Upper lobe of right lung (tissue), 1 donor: Measurements from ENCODE around the gene FBLN5. TPM values are rescaled to one million over a fixed set of nuclear protein-coding genes. Genes with fewer than 3 reads are reported as not detected.

Experiments used
- ATAC-seq: fragments of 200-7000 bp; cut with Tn5 transposase; one replicate; pipeline ENCODE4 v1.9.1; 2020; ENCODE audit warnings: mild to moderate bottlenecking, moderate library complexity
- DNase-seq: peaks from one replicate; pipeline ENCODE4 v3.0.0-alpha.2; 2020
- H3K27ac ChIP-seq: fragments of 200-600 bp; one replicate; pipeline ENCODE4 v1.8.0; 2022
- H3K27me3 ChIP-seq: fragments of 200-600 bp; one replicate; pipeline ENCODE4 v1.8.0; 2022; ENCODE audit warnings: mild to moderate bottlenecking
- H3K36me3 ChIP-seq: fragments of 200-600 bp; one replicate; pipeline ENCODE4 v1.8.0; 2022
- H3K4me1 ChIP-seq: fragments of 200-600 bp; one replicate; pipeline ENCODE4 v1.8.0; 2022
- H3K4me3 ChIP-seq: fragments of 200-600 bp; one replicate; pipeline ENCODE4 v1.8.0; 2022; ENCODE audit warnings: mild to moderate bottlenecking
- H3K9me3 ChIP-seq: fragments of 200-600 bp; one replicate; pipeline ENCODE4 v1.8.0; 2022
- intact Hi-C: fragments of 100-400 bp; cut with DNase I; formaldehyde crosslinking; loops from one replicate; pipeline ENCODE4 v1.11.0; 2022
- total RNA-seq: library from RNA; stranded (reverse); fragmentation: NEBNext Ultra II Directional; extraction: Animal tissue kit (Norgen Biotek cat#: 25700); gene quantifications from one replicate; pipeline ENCODE4 v1.2.1, GENCODE V29; 2021
- TF ChIP-seq, protein P1 (sequence below): fragments of 200-600 bp; IDR thresholded peaks from one replicate; pipeline ENCODE4 v1.8.0; 2022; ENCODE audit warnings: antibody characterized with exemption
- donor health status: DM: no; HTN: yes; CAD: no; lungs with severe emphysema.

The FBLN5 gene
- total RNA-seq, 1 donor from 2014 or later: 245 TPM

- Histone ChIP-seq H3K27ac (peak overlapping the region; percentile 70), H3K36me3 (no peaks in the 10 kb centered on the region), H3K9me3 (no peaks in the 10 kb centered on the region), H3K27me3 (no peaks in the 10 kb centered on the region), H3K4me3 (peak overlapping the region; percentile 35), H3K4me1 (peaks cover 26% of the 10 kb centered on the region)
- ATAC-seq (peak; percentile 20), DNase-seq (no peak)
- TF ChIP-seq, protein P1, sequence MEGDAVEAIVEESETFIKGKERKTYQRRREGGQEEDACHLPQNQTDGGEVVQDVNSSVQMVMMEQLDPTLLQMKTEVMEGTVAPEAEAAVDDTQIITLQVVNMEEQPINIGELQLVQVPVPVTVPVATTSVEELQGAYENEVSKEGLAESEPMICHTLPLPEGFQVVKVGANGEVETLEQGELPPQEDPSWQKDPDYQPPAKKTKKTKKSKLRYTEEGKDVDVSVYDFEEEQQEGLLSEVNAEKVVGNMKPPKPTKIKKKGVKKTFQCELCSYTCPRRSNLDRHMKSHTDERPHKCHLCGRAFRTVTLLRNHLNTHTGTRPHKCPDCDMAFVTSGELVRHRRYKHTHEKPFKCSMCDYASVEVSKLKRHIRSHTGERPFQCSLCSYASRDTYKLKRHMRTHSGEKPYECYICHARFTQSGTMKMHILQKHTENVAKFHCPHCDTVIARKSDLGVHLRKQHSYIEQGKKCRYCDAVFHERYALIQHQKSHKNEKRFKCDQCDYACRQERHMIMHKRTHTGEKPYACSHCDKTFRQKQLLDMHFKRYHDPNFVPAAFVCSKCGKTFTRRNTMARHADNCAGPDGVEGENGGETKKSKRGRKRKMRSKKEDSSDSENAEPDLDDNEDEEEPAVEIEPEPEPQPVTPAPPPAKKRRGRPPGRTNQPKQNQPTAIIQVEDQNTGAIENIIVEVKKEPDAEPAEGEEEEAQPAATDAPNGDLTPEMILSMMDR: no peak
- intact Hi-C loops: no loop called here
These were observed 81.4 kb downstream of the FBLN5 start for GRCh38 chr14:91866061-91866460.

- Histone ChIP-seq H3K27me3 (no peaks in the 10 kb centered on the region), H3K9me3 (no peaks in the 10 kb centered on the region), H3K4me1 (peaks cover 13% of the 10 kb centered on the region), H3K4me3 (no peak overlapping the region), H3K36me3 (no peaks in the 10 kb centered on the region), H3K27ac (no peak overlapping the region)
- DNase-seq (no peak), ATAC-seq (no peak)
- TF ChIP-seq, protein P1: no peak
- intact Hi-C loops: no loop called here
These were observed 85.1 kb downstream of the FBLN5 start for GRCh38 chr14:91862417-91862816.

DNA sequence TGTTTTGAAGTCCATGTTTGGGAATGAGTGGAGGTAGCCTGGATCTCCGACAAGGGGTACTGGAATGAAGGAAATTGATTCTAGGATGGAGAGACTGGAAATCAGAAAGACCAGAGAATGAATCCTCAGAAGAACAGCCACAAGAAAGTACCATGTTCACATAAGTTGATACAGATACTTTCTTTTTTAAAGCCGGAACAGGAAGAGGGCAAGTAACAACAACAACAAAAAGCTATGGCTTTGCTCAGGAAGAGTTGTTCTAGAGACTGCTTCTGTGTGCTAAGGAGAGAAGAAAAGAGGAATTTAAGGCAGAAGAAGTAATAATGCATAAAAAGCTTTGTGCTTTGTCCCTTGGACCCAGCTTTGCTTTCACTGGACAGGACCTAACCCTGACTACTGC is 86.4 kb downstream of the FBLN5 start:
- Histone ChIP-seq H3K36me3 (no peaks in the 10 kb centered on the region), H3K9me3 (no peaks in the 10 kb centered on the region), H3K4me1 (peaks cover 9% of the 10 kb centered on the region), H3K4me3 (no peak overlapping the region), H3K27ac (no peak overlapping the region), H3K27me3 (no peaks in the 10 kb centered on the region)
- DNase-seq (no peak), ATAC-seq (no peak)
- intact Hi-C loops: no loop called here
- TF ChIP-seq, protein P1: no peak

GRCh38 chr14:91860238-91860637 is 87.3 kb downstream of the FBLN5 start:
- intact Hi-C loops: no loop called here
- no peak overlapping the region for H3K4me3 ChIP-seq
- DNase-seq (no peak), ATAC-seq (no peak)
- peaks cover 6% of the 10 kb centered on the region for H3K4me1 ChIP-seq
- H3K36me3 ChIP-seq: no peaks in the 10 kb centered on the region
- H3K27me3 ChIP-seq: no peaks in the 10 kb centered on the region
- H3K9me3 ChIP-seq: no peaks in the 10 kb centered on the region
- TF ChIP-seq, protein P1: no peak
- no peak overlapping the region for H3K27ac ChIP-seq

GRCh38 chr14:91858536-91859275 is 88.8 kb downstream of the FBLN5 start:
- TF ChIP-seq, protein P1: no peak
- intact Hi-C loops: no loop called here
- H3K27me3 ChIP-seq: no peaks in the 10 kb centered on the region
- peak; percentile 59 for ATAC-seq
- H3K9me3 ChIP-seq: no peaks in the 10 kb centered on the region
- H3K4me1 ChIP-seq: peaks cover 10% of the 10 kb centered on the region
- no peak overlapping the region for H3K4me3 ChIP-seq
- H3K36me3 ChIP-seq: no peaks in the 10 kb centered on the region
- no peak overlapping the region for H3K27ac ChIP-seq
- no peak for DNase-seq

DNA sequence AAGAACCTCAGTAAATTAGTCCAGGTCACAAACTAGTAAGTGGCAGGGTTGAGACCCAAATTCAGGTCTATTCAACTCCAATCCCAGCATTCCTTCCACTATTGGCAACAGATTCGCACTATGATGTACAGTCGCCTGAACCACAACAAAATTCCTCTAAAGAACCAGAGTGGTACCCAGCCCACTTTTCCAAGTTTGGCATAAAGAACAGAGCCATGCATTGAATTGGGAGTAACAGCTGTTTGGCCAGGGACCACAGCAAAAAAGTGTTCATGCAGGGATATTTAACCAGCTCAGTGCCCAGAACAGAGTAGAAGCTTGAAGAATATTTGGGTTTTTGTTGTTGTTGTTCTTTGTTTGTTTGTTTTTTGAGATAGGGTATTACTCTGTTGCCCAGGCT is 89.9 kb downstream of the FBLN5 start:
- intact Hi-C loops: no loop called here
- TF ChIP-seq, protein P1: no peak
- no peaks in the 10 kb centered on the region for H3K36me3 ChIP-seq
- H3K4me1 ChIP-seq: peaks cover 10% of the 10 kb centered on the region
- H3K4me3 ChIP-seq: no peak overlapping the region
- H3K27me3 ChIP-seq: no peaks in the 10 kb centered on the region
- no peaks in the 10 kb centered on the region for H3K9me3 ChIP-seq
- ATAC-seq (no peak), DNase-seq (no peak)
- H3K27ac ChIP-seq: no peak overlapping the region
